Endothelial cell of umbilical vein (primary cell): ENCODE measurements around the gene INSM2. TPM values are rescaled to one million over a fixed set of nuclear protein-coding genes. Genes with fewer than 3 reads are reported as not detected.

Experiments used
- BruUV-seq: library from RNA; stranded (reverse); fragments of 400-500 nt; replicated peaks from 2 replicates; lab custom pipeline; 2021; lab: Mats Ljungman, UMichigan
- CTCF ChIA-PET: fragments of 300-600, 350-600 bp; sonication (Branson Sonifier 250); formaldehyde crosslinking; loops from one replicate; lab custom pipeline; 2021; ENCODE audit warnings: antibody characterized with exemption, inconsistent platforms; lab: Charles Lee
- POLR2A ChIA-PET: fragments of 300-600, 350-600 bp; sonication (Branson Sonifier 250); formaldehyde crosslinking; loops from one replicate; lab custom pipeline; 2021; ENCODE audit warnings: antibody characterized with exemption, inconsistent platforms; lab: Charles Lee
- DNase-seq: peaks from one replicate; pipeline ENCODE4 v3.0.0-alpha.2; 2011; ENCODE audit warnings: low read depth, low spot score
- FAIRE-seq: peaks from 2 replicates; lab custom pipeline; 2011; peaks lifted over from hg19 to GRCh38; lab: Jason Lieb, UNC
- H2AFZ ChIP-seq: 2 replicates; pipeline ENCODE4 v1.6.0; 2012; ENCODE audit warnings: low read depth, low read length, control low read depth, inconsistent platforms
- H3K27ac ChIP-seq: 2 replicates; pipeline ENCODE4 v1.5.1; 2011; ENCODE audit warnings: low read depth, mild to moderate bottlenecking, control low read depth, low read length, moderate library complexity; ENCODE audit not compliant: insufficient read depth
- H3K27me3 ChIP-seq, 2 experiments: 2 replicates each; pipeline versions ENCODE4 v1.6.0 to v1.6.1; 2011; ENCODE audit warnings: low read length in 2 of 2, mixed read lengths in 1 of 2; ENCODE audit not compliant: control insufficient read depth in 2 of 2, insufficient read depth in 2 of 2
- H3K36me3 ChIP-seq, 2 experiments: 2 replicates in 1 of 2; 3 replicates in 1 of 2; pipeline ENCODE4 v1.5.1; 2011; ENCODE audit warnings: low read length in 2 of 2, mild to moderate bottlenecking in 1 of 2, moderate library complexity in 1 of 2; ENCODE audit not compliant: control insufficient read depth in 2 of 2, insufficient read depth in 2 of 2; ENCODE audit errors: extremely low read depth in 1 of 2
- H3K4me1 ChIP-seq: 3 replicates; pipeline ENCODE4 v1.5.1; 2011; ENCODE audit warnings: mild to moderate bottlenecking, low read length; ENCODE audit not compliant: control insufficient read depth, insufficient read depth; ENCODE audit errors: extremely low read depth
- H3K4me2 ChIP-seq: 2 replicates; pipeline ENCODE4 v1.6.1; 2011; ENCODE audit warnings: low read length, control low read depth, mixed read lengths; ENCODE audit not compliant: insufficient read depth
- H3K4me3 ChIP-seq, 3 experiments: fragments of 200-600 bp in 1 of 3; sonication (generic), shearing (Covaris generic) in 1 of 3; replicated peaks in 1 of 3; 2 replicates each; pipeline ENCODE4 v1.5.1; 2011 to 2016; ENCODE audit warnings: control low read depth in 3 of 3, low read length in 3 of 3, mild to moderate bottlenecking in 2 of 3, inconsistent platforms in 1 of 3, low read depth in 1 of 3, moderate library complexity in 1 of 3; ENCODE audit not compliant: insufficient read depth in 1 of 3
- H3K79me2 ChIP-seq: 2 replicates; pipeline ENCODE4 v1.6.0; 2012; ENCODE audit warnings: low read length, inconsistent platforms; ENCODE audit not compliant: control insufficient read depth, insufficient read depth
- H3K9ac ChIP-seq: replicated peaks from 2 replicates; pipeline ENCODE3; 2011; ENCODE audit warnings: low read length, control low read depth; ENCODE audit not compliant: insufficient read depth; ENCODE audit errors: extremely low read depth
- H3K9me1 ChIP-seq: replicated peaks from 3 replicates; pipeline ENCODE4 v1.6.0; 2011; ENCODE audit warnings: mild to moderate bottlenecking, low read length; ENCODE audit not compliant: control insufficient read depth, insufficient read depth; ENCODE audit errors: extremely low read depth
- H3K9me3 ChIP-seq: replicated peaks from 2 replicates; pipeline ENCODE4 v1.5.1; 2012; ENCODE audit warnings: low read length, inconsistent platforms; ENCODE audit not compliant: control insufficient read depth, insufficient read depth
- H4K20me1 ChIP-seq: replicated peaks from 2 replicates; pipeline ENCODE3; 2011; ENCODE audit warnings: mild to moderate bottlenecking, low read length; ENCODE audit not compliant: control insufficient read depth, insufficient read depth; ENCODE audit errors: extremely low read depth
- CTCF ChIP-seq, 2 donors: IDR thresholded peaks; 1 replicate in 1 of 2; 2 replicates in 1 of 2; pipeline ENCODE4 v1.5.1; 2011; ENCODE audit warnings: low read length in 2 of 2, mild to moderate bottlenecking in 2 of 2, moderate library complexity in 2 of 2, control low read depth in 1 of 2, inconsistent platforms in 1 of 2, low read depth in 1 of 2; ENCODE audit not compliant: insufficient read depth in 1 of 2; ENCODE audit errors: extremely low read depth in 1 of 2
- EZH2 ChIP-seq: IDR thresholded peaks from 2 replicates; pipeline ENCODE4 v1.6.1; 2012; ENCODE audit warnings: borderline replicate concordance, low read depth, mild to moderate bottlenecking, moderate library complexity, low read length, inconsistent platforms; ENCODE audit not compliant: severe bottlenecking
- FOS ChIP-seq: IDR thresholded peaks from 2 replicates; pipeline ENCODE4 v1.6.1; 2011; ENCODE audit warnings: mild to moderate bottlenecking, low read length, moderate library complexity, borderline replicate concordance; ENCODE audit not compliant: insufficient read depth
- GATA2 ChIP-seq: IDR thresholded peaks from 2 replicates; pipeline ENCODE4 v1.7.0; 2011; ENCODE audit warnings: low read depth, mild to moderate bottlenecking, moderate library complexity, mixed read lengths, low read length; ENCODE audit not compliant: insufficient read length, insufficient read depth
- JUN ChIP-seq: IDR thresholded peaks from 2 replicates; pipeline ENCODE4 v1.6.1; 2011; ENCODE audit warnings: borderline replicate concordance, low read depth; ENCODE audit not compliant: insufficient read length, insufficient read depth
- MYC ChIP-seq: IDR thresholded peaks from one replicate; pipeline ENCODE4 v1.6.1; 2011; ENCODE audit warnings: mild to moderate bottlenecking, low read depth, low read length
- POLR2A ChIP-seq: IDR thresholded peaks from 2 replicates; pipeline ENCODE4 v1.6.1; 2012; ENCODE audit warnings: low read depth, mild to moderate bottlenecking, control low read depth, low read length
- POLR2AphosphoS5 ChIP-seq: IDR thresholded peaks from 2 replicates; pipeline ENCODE4 v1.6.1; 2012; ENCODE audit warnings: low read depth, mild to moderate bottlenecking, control low read depth, low read length, moderate library complexity; ENCODE audit not compliant: insufficient read depth
- dilution Hi-C: fragments of 300-500 bp; cut with MboI; formaldehyde crosslinking; loops from one replicate; pipeline ENCODE4 v1.15.0; 2019; ENCODE audit warnings: low sequenced_read_pairs; ENCODE audit not compliant: extremely low pct_ligation_motif_present
- intact Hi-C: fragments of 100-400 bp; cut with micrococcal nuclease; formaldehyde crosslinking; loops from one replicate; pipeline ENCODE4 v1.10.0; 2022
- polyA plus RNA-seq, 4 experiments: library from polyadenylated mRNA; depleted of rRNA in 3 of 4; stranded (reverse) in 3 of 4; unstranded in 1 of 4; fragments of >200 nt; gene quantifications; 2 replicates each; pipeline versions ENCODE4 v1.2.1 to v1.2.3, GENCODE V29; 2011 to 2012; ENCODE audit warnings: missing spikeins in 1 of 4
- total RNA-seq: library from RNA; stranded (reverse); gene quantifications from 2 replicates; pipeline ENCODE4 v1.2.3, GENCODE V29; 2021
- TF ChIP-seq, protein P1 (sequence below): IDR thresholded peaks from 2 replicates; pipeline ENCODE4 v1.6.1; 2011; ENCODE audit not compliant: insufficient read depth, insufficient read length

The INSM2 gene
- total and polyA plus RNA-seq, 2 donors (not counting 3 experiments of a cell fraction or from before 2014, with no cell fraction given), result not detected

- BruUV-seq, result no TSS peak
- no peak overlapping the region for H3K27ac ChIP-seq
- H3K9ac ChIP-seq, result no peak overlapping the region
- no peak for DNase-seq
- H3K79me2 ChIP-seq, result no peaks in the 10 kb centered on the region
- intact Hi-C loops (no loop called here), dilution Hi-C loops (no loop called here)
- H3K36me3 ChIP-seq, result no peaks in the 10 kb centered on the region
- H3K9me1 ChIP-seq, result no peaks in the 10 kb centered on the region
- no peak for TF ChIP-seq POLR2AphosphoS5
- TF ChIP-seq JUN, result no peak
- no peak for TF ChIP-seq MYC
- no peak for TF ChIP-seq POLR2A
- no peak for TF ChIP-seq FOS
- no peak for TF ChIP-seq CTCF (IDR thresholded peaks at IDR 0.05; ENCODE audit: extremely low read depth in 1 of 2, insufficient read depth in 1 of 2, low read depth in 1 of 2, low read length in 2 of 2)
- TF ChIP-seq GATA2, result no peak
- TF ChIP-seq, protein P1, sequence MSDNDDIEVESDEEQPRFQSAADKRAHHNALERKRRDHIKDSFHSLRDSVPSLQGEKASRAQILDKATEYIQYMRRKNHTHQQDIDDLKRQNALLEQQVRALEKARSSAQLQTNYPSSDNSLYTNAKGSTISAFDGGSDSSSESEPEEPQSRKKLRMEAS, result no peak
- no peak for TF ChIP-seq EZH2
- H2AFZ ChIP-seq, result no peak overlapping the region
- no peaks in the 10 kb centered on the region for H4K20me1 ChIP-seq
- POLR2A ChIA-PET, result no interaction called here
- no peak overlapping the region for H3K4me3 ChIP-seq
- H3K4me2 ChIP-seq, result no peak overlapping the region
- H3K4me1 ChIP-seq, result no peaks in the 10 kb centered on the region
- CTCF ChIA-PET, result no interaction called here
- H3K27me3 ChIP-seq, result no peaks in the 10 kb centered on the region
- H3K9me3 ChIP-seq, result no peaks in the 10 kb centered on the region
- no peak for FAIRE-seq
Observed at GRCh38 chr14:35571598-35571997, 37.6 kb downstream of the INSM2 start.
